GM12874 (cell line): Measurements from ENCODE around the gene YOD1.
A peak's percentile ranks its signal among the peaks of the same experiment; 100 is the strongest.

Source experiments
- CTCF ChIP-seq: IDR thresholded peaks from 2 replicates; pipeline ENCODE4 v1.5.1; 2011; ENCODE audit warnings: low read depth, mild to moderate bottlenecking, control low read depth, low read length, moderate library complexity; ENCODE audit not compliant: insufficient read depth

Gene YOD1

GRCh38 chr1:207088161-207088560 is 37.2 kb upstream of the YOD1 start:
- TF ChIP-seq CTCF: no peak

- TF ChIP-seq CTCF: no peak
Measured at GRCh38 chr1:207085887-207086286, 34.9 kb upstream of the YOD1 start.

GRCh38 chr1:207084701-207085180 is 33.7 kb upstream of the YOD1 start:
- peak; percentile 63 for TF ChIP-seq CTCF

- TF ChIP-seq CTCF: no peak
Measured at GRCh38 chr1:207084232-207084631, 33.2 kb upstream of the YOD1 start.

DNA sequence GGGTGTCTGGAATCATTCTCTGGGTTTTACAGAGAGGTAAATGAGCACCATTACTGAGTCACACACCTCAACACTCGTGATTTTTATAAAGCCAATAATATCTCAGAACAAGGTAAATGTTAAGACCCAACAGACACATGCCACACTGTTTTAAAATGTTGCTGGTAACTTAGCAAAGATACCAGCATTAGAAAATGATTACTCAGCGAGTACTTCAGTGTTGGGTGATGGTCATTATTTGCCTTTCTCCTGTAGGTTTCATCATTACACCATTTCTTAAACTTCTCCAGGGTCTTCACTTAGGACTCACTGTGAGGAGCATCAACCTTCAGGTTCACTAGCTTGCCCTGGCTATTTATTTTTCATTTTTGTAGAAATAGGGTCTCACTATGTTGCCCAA is 30.8 kb upstream of the YOD1 start:
- TF ChIP-seq CTCF: no peak

GRCh38 chr1:207081088-207081487 is 30.1 kb upstream of the YOD1 start:
- TF ChIP-seq CTCF: no peak

DNA sequence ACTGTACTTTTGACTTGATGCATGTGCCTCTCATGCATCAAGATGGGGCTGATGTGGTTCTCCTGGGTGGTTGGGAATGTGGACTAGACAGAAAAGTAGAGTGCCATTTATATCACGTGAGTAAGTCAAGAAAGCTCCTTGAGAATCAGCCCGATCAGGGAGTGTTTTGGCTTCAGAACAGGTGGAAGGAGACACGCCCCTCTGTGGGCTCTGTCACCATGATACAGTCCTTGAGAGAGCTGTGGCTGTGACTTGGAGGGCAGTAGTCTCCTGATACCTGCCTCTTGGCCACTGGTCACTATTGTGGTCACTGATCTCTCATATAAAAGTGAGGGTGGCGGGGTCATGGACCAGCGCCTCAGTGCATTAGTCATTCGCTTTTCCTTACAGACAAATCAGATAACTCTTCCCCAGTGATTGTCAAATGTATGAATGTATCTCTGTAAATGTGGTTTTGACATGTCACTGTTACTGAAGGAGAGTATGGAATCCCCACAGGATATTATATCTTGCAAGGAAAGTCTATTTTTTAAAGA is 28.8 kb upstream of the YOD1 start:
- TF ChIP-seq CTCF: no peak
